Cardiac muscle cell (in vitro differentiated cells and primary cell): Measurements from ENCODE around the gene PHPT1. TPM values are rescaled to one million over a fixed set of nuclear protein-coding genes. Genes with fewer than 3 reads are reported as not detected.

Experiments
- DNase-seq, 2 donors: peaks; one replicate each; pipeline versions ENCODE4 v3.0.0 to v3.0.0-alpha.2; 2010 to 2017; ENCODE audit warnings: low read depth in 1 of 2, low spot score in 1 of 2
- H3K27ac ChIP-seq: fragments of 200-600 bp; sonication (generic); 2 replicates; pipeline ENCODE4 v1.5.1; 2016
- H3K27me3 ChIP-seq: fragments of 200-600 bp; sonication (generic); 2 replicates; pipeline ENCODE4 v1.6.0; 2016; ENCODE audit warnings: control low read depth
- H3K36me3 ChIP-seq: fragments of 200-600 bp; sonication (generic); 2 replicates; pipeline ENCODE4 v1.5.1; 2016; ENCODE audit warnings: control low read depth
- H3K4me1 ChIP-seq: fragments of 200-600 bp; sonication (generic); 2 replicates; pipeline ENCODE4 v1.8.1; 2017; ENCODE audit warnings: low read depth, mild to moderate bottlenecking, mixed run types
- H3K4me3 ChIP-seq: fragments of 200-600 bp; sonication (generic); 2 replicates; pipeline ENCODE4 v1.5.1; 2016; ENCODE audit warnings: mild to moderate bottlenecking
- H3K9me3 ChIP-seq: fragments of 200-600 bp; sonication (generic); 2 replicates; pipeline ENCODE4 v1.5.1; 2017; ENCODE audit warnings: low read depth, mild to moderate bottlenecking, control low read depth
- polyA plus RNA-seq: library from polyadenylated mRNA; unstranded; fragments of >200 nt; fragmentation: Nextera tagmentation; extraction: Ambion mirVana; gene quantifications from 2 replicates; pipeline ENCODE4 v1.2.1, GENCODE V29; 2016
- total RNA-seq: library from RNA; depleted of rRNA; stranded (reverse); fragments of >200 nt; gene quantifications from 2 replicates; pipeline ENCODE4 v1.2.3, GENCODE V29; 2016
- TF ChIP-seq, protein P1 (sequence below): IDR thresholded peaks from 2 replicates; pipeline ENCODE4 v1.5.1; 2012; ENCODE audit warnings: low read depth, mild to moderate bottlenecking, low read length

Gene PHPT1
- total and polyA plus RNA-seq, 2 experiments from 2014 or later, result 185 to 565 TPM

DNA sequence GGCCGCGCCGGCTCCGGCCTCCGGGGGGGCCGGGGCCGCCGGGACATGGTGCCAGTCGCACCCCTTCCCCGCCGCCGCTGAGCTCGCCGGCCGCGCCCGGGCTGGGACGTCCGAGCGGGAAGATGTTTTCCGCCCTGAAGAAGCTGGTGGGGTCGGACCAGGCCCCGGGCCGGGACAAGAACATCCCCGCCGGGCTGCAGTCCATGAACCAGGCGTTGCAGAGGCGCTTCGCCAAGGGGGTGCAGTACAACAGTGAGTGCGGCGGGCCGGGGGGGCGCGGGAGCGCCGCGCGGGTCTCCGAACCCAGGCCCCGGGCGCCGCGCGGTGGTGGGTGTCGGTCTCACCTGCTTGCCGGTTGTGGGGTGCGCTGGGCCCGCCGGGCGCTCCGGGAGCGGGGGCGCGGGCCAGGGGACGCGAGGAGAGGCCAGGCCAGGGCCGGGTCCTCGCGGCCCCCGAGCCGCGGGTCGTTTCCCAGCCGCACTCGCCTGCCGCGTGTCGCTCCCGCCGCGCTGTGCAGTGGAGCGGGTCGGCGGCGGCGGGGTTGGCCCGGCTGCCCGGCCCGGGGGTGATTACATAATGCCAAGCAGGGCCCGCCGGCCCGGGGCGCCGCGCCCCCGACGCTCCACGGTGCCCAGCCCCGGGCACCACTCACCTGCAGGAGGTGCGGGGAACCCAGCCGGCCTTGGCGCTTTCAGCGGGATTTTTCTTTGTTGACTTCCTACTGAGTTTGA is 41.0 kb upstream of the PHPT1 start:
- TF ChIP-seq, protein P1, sequence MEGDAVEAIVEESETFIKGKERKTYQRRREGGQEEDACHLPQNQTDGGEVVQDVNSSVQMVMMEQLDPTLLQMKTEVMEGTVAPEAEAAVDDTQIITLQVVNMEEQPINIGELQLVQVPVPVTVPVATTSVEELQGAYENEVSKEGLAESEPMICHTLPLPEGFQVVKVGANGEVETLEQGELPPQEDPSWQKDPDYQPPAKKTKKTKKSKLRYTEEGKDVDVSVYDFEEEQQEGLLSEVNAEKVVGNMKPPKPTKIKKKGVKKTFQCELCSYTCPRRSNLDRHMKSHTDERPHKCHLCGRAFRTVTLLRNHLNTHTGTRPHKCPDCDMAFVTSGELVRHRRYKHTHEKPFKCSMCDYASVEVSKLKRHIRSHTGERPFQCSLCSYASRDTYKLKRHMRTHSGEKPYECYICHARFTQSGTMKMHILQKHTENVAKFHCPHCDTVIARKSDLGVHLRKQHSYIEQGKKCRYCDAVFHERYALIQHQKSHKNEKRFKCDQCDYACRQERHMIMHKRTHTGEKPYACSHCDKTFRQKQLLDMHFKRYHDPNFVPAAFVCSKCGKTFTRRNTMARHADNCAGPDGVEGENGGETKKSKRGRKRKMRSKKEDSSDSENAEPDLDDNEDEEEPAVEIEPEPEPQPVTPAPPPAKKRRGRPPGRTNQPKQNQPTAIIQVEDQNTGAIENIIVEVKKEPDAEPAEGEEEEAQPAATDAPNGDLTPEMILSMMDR, result no peak
- H3K9me3 ChIP-seq, result no peaks in the 10 kb centered on the region
- no peaks in the 10 kb centered on the region for H3K27me3 ChIP-seq
- H3K36me3 ChIP-seq, result peaks cover 7% of the 10 kb centered on the region
- peak in 1 of 2 donors; percentile 35 for DNase-seq
- peak overlapping the region; percentile 99 for H3K27ac ChIP-seq
- peaks cover 23% of the 10 kb centered on the region for H3K4me1 ChIP-seq
- peak overlapping the region; percentile 100 for H3K4me3 ChIP-seq

DNA sequence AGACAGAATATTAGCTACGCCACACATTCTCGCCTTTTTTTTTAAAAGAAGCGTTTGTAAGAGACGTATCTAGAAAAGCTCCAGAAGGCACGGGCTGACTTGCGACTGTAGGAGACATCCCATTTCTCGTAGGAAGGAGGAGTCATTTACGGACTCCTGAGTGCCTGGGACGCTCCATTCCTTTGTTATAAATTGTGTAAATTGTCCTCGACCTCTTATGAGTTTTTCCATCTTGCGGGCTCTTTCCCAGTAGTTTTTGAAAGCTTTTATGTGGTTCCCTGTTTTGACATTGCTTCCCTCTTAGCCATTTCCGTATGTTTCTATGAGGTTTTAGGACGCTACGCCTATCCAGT is 40.4 kb upstream of the PHPT1 start:
- Histone ChIP-seq H3K27me3 (no peaks in the 10 kb centered on the region), H3K4me3 (peak overlapping the region; percentile 100), H3K4me1 (peaks cover 23% of the 10 kb centered on the region), H3K36me3 (peaks cover 7% of the 10 kb centered on the region), H3K9me3 (no peaks in the 10 kb centered on the region), H3K27ac (peak overlapping the region; percentile 99)
- peak; percentile 35 to 58 for DNase-seq
- TF ChIP-seq, protein P1, result no peak

DNA sequence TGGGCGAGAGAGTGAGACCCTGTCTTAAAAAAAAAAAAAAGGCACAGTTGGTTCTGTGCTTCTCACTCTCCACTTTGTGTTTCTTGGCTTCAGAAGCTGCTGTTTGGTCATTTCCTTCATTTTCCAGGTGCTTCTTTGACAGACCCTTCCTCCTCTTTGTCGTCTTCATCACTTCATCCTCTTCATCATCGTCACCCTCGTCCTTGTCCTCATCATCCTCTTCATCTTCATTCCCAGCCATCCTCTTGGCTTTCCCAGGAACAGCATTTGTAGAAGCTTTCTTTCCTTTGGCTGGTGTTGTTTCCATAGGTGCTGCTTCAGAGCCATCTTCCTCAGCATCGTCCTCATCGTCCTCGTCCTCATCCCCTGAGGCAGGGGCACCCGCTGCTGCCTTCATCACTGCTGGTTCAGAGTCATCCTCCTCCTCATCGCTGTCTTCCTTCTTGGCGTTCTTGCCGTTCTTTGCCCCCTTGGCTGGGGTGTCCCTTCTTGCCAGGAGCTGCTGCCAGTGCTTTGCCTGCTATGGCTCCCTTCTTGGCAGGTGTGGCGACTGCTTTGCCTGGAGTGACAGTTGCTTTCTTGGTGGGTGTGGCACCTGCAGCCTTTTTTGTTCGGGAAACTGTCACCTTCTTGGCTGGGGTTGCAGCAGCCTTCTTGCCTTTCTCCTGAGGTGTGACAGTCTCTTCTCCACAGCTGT is 34.3 kb upstream of the PHPT1 start:
- peaks cover 10% of the 10 kb centered on the region for H3K36me3 ChIP-seq
- no peak for DNase-seq
- no peak overlapping the region for H3K4me3 ChIP-seq

DNA sequence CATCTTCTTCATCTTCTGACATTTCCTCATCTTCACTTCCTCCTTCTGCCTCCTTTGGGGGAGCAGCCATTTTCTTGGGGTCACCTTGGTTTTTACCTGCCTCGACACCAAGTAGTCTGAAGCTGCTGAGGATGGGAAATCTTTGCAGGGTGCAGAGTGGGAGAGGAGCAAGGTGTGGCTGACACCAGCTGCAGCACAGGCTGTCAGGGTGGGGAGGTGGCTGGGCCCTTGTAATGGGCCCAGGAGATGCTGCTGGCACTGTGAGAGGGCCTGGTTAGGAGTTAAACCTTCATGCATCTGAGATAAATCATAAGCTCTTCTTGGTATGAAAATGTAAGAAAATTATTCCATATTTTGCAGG is 33.8 kb upstream of the PHPT1 start:
- Histone ChIP-seq H3K4me3 (no peak overlapping the region), H3K4me1 (peaks cover 5% of the 10 kb centered on the region), H3K27me3 (no peaks in the 10 kb centered on the region), H3K27ac (no peak overlapping the region), H3K36me3 (peaks cover 10% of the 10 kb centered on the region), H3K9me3 (no peaks in the 10 kb centered on the region)
- no peak for DNase-seq
- TF ChIP-seq, protein P1, result no peak

More for the DNA sequence above, 34.3 kb upstream of the PHPT1 start:
- peaks cover 10% of the 10 kb centered on the region for H3K4me1 ChIP-seq
- no peaks in the 10 kb centered on the region for H3K9me3 ChIP-seq
- no peaks in the 10 kb centered on the region for H3K27me3 ChIP-seq
- no peak overlapping the region for H3K27ac ChIP-seq
- TF ChIP-seq, protein P1, result no peak

DNA sequence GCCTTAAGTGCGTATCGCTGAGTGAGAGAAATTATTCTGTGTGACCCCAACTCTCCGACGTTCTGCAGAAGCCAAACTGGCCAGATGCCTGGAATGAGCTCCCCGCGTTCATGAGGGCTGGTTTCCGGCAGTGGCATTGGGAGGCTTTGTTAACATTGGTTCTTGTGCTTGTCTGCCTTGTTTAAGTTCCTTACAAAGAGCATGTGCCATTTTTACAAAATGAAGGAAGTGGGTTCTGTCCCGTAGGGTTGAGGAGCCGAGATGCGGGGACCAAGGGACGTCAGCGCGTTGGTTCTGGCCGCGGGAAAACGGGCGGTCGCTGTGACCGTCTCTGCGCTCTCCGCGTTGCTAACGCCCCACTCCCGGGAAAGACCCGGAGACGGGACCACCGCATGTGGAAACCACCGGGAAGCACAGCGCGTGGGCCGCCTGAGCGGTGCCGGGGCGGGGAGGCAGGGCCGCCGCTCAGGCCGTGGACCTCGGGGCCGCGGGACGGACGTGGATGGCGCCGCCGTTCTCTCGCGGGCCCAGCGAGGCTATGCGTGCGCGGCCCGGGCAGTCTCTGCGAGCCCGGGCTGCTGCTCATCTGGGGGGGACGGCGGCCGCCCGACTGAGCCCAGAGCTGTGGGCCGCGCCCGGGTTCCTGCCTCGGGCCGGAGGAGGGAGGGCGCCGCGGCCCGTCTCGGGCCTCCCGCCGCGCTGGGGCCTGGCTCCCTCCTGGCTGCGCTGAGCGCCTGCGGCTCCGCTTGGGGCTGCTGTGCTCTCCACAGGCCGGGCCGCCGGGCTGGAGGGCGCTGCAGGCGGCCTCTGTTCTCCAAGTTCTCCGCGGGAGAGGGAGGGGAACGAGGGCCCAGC is 28.0 kb upstream of the PHPT1 start:
- Histone ChIP-seq H3K27ac (peak overlapping the region; percentile 45), H3K27me3 (no peaks in the 10 kb centered on the region), H3K36me3 (peaks cover 8% of the 10 kb centered on the region), H3K9me3 (no peaks in the 10 kb centered on the region), H3K4me1 (peaks cover 3% of the 10 kb centered on the region), H3K4me3 (peak overlapping the region; percentile 15)
- peak; percentile 66 for DNase-seq
- TF ChIP-seq, protein P1, result no peak
